HK-2 (cell line): ENCODE results near the gene RAI14.

ENCODE experiments used
- DNase-seq: peaks from one replicate; pipeline ENCODE4 v3.0.0-alpha.2; 2018; ENCODE audit not compliant: unreplicated experiment

RAI14 gene

DNA sequence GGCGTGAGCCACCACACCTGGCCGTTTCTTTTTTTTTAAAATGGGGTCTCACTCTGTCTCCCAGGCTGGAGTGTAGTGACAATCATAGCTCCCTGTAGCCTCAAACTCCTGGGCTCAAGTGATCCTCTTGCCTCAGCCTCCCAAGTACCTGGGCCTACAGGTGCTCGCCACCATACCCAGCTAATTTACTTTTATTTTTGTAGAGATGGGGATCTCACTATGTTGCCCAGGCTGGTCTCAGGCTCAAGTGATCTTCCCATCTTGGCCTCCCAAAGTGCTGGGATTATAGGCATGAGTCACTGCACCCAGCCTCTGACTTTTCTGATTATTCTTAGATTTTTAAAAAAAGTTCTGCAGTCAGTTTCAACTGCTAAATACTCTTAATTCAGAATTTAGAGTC is 21.3 kb downstream of the RAI14 start:
- DNase-seq, result no peak

DNA sequence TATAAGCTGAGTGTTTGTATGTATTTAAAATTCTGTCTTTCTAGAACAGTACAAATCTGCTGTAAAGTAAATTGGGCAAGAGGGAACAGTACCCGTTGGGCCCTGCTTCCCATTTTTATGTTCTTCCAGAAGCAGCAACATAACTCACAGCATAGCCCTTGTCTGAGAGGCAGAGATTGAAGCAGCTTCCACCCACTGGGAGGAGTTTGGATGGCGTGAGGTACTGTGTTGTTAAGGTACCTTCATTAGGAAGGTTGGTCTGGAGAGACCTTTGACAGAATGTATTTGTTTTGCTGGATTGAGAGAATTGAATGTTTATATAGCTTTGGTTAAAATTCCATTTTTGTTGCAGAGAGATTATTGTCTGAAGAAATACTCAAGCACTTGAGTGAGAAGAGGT is 24.8 kb downstream of the RAI14 start:
- DNase-seq, result no peak

DNA sequence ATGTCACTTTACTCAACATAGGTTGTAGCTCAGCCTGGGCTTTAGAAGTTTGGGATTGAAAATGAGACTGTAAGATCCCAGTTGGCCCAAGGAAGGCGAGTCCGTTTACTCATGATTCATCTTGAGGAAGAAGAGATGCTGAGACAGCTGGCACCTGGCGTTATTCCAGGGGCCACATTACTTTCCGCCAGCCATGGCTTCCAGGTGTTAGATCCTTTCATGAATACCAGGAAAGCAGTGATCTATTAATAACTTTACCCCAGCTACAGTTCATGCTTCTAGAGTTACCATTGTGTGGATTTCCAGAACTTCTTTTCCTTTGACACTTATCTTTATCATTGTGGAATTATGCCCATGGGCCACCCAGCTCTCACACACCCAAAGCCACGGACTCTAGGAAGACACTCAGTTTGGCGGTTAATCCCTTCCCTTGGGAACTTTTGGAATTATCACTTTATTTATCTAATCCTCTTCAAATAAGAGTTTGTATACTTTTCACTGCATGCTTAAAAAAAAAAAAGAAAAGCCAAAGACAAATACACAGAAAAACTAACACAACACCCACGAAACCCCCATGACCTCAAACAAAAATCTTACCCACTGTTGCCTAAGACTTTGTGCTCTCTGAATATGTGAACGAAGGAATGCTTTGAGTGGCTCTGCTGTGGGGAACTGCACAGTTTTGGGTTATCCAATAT is 26.9 kb downstream of the RAI14 start:
- peak; percentile 81 for DNase-seq

DNA sequence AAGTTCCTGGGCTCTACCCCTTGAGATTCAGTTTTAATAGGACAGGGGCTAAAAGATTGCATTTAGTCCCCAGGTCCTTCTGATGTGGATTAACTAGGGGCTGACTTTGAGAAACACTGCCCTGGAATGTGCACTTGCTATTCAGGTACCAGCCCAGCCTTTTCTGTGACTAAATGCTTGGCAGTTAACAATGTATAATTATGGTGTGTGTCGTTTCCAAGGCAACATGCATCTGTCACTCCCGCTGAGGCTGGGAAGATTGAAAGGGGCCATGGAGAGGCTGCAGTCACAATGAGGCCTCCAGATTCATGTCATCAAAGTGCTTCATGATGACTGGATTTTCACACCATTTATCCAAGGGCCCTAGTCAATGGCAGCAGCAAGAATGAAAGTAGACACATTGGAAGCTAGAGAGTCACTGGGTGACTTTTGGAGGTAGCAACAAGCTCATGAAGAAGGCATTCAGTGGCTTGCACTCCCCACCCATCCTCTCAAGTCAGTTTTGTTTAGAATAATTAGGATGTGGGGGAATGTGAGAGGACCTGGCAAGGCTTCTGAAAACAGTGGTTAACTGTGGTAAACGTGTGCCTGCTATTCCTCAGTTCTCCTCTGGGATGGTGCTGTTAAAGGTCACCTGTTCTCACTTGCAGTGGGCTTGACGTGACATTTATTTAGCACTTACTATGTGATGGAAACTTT is 28.3 kb downstream of the RAI14 start:
- peak; percentile 56 for DNase-seq

DNA sequence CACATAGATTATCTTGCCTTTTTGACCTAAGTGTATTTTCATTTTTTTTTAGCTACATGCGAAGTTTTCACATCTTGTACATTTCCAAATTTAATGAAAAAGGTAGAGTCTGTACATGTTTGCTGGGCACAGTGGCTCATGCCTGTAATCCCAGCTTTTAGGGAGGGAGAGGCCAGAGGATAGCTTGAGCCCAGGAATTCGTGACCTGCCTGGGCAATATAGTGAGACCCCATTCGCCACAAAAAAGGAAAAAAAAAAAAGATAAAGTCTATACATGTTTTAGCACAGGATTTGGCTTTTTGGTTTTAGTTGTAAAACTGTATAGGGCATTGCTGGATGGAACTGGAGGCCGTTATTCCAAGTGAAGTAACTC is 28.8 kb downstream of the RAI14 start:
- no peak for DNase-seq

DNA sequence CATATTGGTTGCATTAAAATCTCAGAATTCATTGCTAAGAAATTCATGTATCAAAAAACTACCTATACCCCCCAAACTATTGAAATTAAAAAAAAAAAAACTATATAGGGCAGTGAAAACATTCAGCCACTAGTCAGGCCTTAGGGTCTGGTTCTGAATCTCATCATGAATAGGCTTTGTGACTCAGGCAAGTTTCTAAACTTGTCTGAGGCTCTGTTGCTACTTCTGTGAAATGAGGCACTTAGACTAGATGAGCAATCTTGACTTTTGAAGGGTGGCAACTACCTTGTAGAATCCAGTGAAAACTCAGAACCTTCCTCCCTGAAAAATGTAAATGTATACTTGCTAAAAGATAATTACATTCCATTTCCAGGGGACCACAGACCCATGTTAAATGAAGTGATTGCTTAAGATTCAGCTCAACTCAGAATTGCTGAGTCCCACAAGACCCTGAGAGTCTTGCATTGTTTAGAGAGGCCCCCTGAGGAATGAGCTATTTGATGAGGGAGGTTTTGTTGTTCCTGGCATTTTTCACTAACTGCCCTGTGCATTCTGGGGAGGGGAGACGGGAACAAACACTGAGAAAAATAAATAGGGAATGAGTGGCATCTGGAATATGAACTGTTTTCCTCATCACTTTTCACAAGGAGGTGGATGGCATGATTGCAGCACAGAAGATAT is 29.5 kb downstream of the RAI14 start:
- DNase-seq, result no peak

DNA sequence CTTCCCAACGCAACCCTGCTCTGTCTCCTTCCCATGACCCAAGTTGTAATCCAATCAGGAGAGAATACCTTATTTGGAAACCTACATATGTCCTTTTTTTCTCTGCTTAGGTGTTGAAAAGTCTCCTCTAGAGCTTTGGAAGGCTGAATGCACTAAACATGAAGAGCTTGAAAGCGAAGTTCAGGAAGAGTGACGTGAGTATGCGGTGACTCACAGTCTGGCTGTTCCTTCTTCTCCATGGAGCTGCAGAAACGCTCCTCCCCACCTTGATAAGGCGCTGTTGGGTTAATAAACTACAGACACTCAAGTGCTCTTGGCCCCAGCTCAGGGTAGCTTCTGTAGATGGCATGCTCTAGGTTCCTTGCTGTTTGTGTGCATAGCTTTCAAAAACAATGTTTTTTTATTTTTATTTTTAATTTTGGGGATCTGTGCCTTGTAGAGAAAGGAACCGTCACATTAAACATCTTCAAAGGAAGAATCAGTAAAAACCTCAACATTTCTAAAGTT is 30.7 kb downstream of the RAI14 start:
- peak; percentile 79 for DNase-seq

DNA sequence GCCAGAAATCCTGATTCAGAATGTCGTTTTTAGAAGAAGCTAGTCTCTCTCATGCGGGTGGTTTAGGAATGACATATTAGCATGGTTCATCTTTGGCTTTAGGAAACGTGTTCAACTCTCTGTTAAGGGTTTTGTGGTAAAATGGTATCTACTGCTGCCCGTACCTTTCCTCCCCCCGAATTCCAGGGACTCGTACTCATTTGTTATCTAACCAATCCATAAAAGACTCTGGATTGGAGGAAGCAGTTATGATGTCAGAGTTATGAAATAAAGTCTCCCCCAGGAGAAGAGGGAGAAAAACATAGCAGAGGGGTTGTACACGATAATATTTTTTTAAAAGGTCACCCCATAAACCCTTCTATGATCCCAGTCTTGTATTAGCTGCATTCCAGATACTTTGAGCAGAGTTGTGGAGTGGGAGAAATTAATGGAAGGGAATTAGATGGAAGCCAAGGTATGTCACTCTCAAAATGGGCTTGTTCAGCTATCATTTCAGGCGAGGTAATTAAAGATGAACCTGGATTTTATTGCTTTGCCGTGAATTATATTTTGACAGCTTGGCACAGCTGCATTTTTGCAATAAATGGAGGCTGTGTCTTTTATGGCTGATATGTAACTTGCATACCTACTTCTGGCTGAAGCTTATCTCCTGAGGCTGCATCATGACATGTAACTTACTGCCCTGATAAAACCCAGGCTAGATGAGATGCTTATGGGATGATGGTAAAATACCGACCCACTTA is 31.3 kb downstream of the RAI14 start:
- DNase-seq, result peak; percentile 45

DNA sequence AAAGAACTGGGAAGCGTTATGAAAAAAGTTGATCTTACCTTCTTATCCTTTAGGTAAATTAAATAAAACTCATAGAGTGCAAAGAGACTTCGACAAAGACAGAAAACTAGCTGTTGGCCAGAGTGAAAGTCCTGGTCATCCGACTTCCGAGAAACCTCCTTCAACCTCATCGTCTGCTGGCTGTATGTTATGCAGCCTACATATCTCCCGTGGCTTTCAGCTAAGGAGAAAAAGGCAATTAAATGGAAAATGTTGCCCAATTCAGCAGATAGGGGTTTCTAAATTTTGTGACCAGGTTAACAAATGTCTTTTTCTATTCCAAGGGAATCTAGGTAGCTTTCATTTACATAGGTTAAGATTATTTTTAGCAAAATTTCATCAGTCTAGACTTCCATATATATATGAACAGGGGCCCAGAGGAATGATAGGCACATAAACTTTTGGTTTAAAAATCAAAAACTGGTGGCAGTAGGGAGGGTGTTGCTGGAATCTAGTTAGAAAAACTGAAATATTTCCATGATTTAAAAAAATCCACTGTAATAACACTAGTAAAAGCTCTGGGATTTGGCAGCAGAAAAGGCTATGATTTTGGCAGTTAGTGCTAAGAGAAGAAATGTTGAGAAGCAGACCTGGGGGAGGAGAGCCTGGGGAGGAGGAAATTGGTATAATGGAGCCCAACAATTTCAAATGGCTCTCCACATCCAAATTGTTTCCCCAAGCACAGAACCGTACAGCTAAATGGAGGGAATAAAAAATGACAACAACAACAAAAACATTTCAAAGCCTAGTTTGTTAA is 32.1 kb downstream of the RAI14 start:
- no peak for DNase-seq

DNA sequence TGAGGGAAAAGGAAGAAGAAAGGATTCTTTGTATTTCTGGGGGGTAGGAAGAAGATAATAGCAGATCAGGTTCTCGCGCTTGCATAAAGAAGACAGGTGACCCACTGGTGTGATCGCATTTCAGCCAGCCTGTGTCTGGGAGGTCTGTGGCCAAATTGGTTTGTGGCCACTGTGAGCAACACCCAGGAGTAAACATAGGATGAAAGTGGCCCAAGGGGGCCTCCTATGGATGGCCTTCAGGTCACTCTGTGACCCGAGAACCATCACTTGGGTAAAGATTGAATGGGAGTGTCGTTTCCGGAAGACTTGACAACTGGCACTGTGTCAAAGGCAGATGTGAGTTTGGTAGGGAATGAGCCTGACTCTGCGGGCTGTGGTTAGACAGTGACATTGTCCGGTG is 34.2 kb downstream of the RAI14 start:
- DNase-seq, result no peak

DNA sequence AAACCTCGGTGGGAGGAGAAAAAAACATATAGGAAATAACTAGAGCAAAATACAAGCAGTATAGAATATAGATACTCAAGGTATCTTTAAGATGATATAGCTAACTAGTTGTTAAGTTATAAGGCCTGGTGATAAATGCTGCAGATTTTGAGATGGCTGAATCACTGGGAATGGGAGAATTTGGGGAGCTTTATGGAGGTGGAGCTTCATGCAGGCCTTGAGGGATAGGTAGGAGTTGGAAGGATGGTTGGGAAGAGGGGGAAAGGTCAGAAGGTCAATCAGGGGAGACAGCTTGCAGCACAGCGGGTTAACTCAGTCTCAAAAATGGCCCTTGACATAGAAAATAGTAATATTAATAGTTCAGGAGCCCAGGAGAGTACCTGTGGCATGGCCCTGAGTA is 34.8 kb downstream of the RAI14 start:
- no peak for DNase-seq

DNA sequence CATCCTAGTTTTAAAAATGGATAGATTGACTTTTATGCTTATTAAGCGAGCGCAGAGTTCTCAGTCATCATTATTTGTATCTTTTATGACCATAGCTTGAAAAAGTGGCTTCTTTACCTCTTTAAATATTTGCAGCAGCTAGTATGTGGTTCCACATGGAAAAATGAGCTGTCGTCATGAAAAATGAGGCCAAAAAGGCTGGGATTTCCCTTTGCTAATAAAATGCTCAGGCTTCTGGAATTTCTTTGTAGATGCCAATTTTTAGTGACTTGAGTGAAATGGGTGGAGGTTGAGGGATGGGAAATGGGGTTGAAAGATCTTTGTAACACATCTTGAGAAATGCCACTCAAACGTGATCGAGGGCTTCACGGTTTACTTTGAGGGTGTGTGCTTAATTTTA is 35.2 kb downstream of the RAI14 start:
- DNase-seq, result no peak

DNA sequence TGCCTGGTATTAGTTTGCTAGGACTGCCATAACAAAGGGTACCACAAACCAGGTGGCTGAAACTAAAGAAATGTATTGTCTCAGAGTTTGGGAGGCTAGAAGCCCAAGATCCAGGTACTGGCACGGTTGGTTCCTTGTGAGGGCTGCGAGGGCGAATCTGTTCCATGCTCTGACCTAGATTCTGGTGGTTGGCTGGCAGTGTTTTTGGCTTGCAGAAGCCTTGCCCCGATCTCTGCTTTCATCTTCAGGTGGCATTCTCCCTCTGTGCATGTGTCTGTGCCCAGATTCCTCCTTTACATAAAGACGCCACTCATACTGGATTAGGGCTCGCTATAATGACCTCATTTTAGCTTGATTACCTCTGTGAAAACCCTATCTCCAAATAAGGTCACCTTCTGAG is 36.7 kb downstream of the RAI14 start:
- no peak for DNase-seq

DNA sequence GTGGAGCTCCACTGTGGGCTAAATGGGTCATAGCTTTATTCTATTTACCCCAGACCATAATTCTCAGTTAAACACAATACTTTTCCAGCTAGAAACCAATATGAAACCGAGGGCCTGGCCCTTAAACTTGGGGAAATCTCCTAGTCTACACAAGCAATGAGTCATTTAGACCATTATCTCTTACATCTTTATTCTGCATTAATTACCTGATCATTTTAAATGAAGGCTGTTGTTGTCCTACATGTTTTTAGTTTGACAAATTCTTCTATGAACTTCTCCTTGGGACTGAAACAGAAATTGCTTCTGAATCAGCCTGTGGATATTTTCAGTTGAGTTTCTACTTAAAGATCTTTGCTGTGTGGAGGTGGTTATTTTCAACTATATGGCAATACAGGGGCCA is 37.9 kb downstream of the RAI14 start:
- no peak for DNase-seq

DNA sequence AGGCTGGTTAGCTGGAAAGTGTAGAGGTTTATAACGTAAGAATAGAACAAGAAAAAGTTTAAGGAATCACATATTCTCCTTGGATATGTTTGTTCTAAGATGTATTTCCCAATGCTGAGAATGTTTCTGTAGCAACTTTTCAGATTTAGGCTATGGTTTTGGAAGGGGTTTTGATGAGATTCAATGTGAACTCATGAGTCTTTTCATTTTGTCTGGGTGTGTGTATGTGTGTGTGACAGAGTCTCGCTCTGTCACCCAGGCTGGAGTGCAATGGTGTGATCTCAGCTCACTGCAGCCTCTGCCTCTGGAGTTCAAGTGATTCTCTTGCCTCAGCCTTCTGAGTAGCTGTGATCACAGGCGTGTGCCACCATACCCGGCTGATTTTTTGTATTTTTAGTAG is 38.6 kb downstream of the RAI14 start:
- no peak for DNase-seq

DNA sequence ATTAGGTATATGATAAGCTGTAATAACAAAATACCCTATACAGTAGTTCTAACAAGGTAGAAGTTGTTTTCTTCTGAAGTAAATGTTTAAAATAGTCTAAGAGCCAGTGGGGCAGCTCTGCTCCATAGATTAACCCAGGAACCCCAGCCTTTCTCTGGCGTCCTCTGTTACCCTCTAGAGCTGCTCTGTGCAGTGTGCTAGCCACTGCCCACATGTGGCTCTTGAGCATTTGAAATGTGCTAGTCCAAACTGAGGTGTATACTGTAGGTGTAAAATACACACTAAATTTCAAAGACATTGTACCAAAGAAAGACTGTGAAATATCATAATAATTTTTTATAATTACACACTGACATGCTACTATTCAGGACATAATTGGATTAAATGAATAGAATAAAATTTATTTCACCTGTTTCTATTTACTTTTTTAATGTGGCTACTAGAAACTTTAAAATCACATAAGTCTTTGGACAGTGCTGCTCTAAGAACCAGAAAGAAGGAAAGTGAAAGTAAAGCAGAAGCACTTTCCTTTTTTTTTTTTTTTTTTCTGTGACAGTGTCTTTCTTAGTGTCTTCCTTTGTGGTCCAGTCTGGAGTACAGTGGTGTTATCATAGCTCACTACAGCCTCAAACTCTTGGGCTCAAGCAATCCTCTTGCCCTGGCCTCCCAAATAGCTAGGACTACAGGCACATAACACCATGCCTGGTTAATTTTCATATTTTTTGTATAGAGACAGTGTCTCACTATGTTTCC is 39.3 kb downstream of the RAI14 start:
- no peak for DNase-seq

DNA sequence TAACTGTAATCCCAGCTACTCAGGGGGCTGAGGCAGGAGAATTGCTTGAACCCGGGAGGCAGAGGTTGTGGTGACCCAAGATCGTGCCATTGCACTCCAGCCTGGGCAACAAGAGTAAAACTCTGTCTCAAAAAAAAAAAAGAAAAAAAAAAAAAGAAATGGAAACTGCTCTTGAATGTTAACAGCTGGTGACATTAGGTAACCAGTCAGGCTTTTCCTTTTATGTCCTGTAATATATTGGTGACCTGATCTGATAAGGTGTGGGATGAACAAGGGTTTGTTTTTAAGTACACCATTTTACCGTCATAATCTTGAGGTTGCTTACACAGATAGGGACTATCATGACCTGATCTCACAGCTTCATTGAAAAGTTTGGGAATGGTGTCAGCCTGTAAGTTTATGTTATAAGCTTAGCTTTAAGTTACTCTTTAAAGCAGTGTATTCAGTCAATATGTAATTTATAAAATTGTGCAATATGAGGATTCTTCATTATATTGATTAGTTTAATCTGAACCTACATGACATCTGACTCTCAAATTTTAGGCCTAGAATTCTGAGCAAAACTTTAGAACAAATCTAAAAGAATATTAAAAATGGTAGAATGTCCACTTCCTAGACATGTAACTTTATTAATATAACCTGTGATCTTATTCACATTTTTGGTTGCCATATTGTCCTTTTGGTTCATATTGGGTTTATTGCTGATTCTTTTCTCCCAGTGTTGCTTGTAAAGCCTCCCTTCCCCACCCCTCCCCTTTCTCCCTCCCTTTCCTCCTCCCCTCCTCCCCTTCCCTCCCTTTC is 41.4 kb downstream of the RAI14 start:
- DNase-seq, result no peak

DNA sequence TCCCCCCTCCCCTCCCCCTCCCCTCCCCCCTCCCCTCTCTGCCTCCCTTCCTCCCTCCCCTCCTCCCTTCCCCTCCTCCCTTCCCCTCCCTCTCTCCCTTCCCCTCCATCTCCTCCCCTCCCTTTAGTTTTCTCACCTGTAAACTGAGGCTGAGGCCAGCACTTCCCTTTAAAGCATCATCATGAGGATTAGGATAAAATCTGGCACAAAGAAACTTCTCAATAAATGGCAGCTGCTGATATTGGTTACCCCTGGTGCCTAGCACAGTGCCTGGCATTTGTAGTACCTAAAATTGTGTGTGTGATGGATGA is 41.9 kb downstream of the RAI14 start:
- DNase-seq, result no peak

DNA sequence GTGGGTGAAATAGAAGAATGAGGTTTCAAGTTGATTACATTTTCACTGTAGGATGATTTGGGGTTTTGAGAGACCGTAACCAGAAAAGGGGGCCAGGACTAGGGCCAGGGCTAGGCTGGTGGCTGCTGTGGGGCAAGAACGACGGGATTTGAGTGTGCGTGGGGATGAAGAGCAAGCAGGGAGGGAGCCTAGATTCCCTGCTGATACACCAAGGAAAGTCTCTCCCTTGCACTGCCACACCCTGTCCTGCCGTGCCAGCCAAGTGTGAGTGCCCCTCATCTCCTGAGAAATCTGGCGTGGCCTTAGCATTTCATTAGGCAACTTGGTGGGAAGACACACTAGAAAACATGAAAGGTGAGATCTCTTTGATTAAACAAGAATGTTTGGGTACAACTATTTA is 42.6 kb downstream of the RAI14 start:
- DNase-seq, result no peak
